BE2C (cell line): ENCODE measurements around the gene ATP8A2.

Experiments used
- DNase-seq: peaks from one replicate; pipeline ENCODE4 v3.0.0-alpha.2; 2020
- H3K27me3 ChIP-seq: fragments of 250-450 bp; sonication (Bioruptor Pico); 2 replicates; pipeline ENCODE4 v1.5.1; 2020; ENCODE audit warnings: mild to moderate bottlenecking
- H3K36me3 ChIP-seq: fragments of 250-450 bp; sonication (Bioruptor Pico); 2 replicates; pipeline ENCODE4 v1.5.1; 2020; ENCODE audit warnings: mild to moderate bottlenecking
- H3K4me1 ChIP-seq: fragments of 250-450 bp; sonication (Bioruptor Pico); 2 replicates; pipeline ENCODE4 v1.5.1; 2020
- H3K4me3 ChIP-seq: 2 replicates; pipeline ENCODE4 v1.5.1; 2011; ENCODE audit warnings: low read depth, low read length
- H3K9me3 ChIP-seq: fragments of 250-450 bp; sonication (Bioruptor Pico); 2 replicates; pipeline ENCODE4 v1.5.1; 2020
- TF ChIP-seq, protein P1 (sequence below): IDR thresholded peaks from 2 replicates; pipeline ENCODE4 v1.5.1; 2012; ENCODE audit warnings: mild to moderate bottlenecking, low read depth, low read length

Gene ATP8A2

DNA sequence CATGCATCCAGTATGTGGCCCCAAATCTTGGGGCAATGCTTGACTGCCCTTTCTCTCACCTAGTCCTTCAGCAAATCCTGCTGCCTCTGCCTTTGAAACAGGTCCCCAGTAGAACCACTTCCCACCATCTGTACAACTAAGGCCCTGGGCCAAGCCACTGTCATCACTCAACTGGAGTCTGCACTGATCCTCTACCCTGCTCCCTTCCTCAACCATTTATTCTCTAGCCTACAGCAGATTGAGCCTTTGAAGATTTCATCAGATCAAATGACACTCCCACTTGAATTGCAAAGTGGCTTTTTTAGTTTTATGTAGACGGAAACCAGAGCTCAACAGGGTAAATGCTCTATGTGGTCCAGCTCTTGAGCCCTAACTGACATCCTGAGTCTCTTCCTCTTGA lies 43.5 kb downstream of the ATP8A2 start:
- DNase-seq, result no peak
- H3K27me3 ChIP-seq, result peaks cover 21% of the 10 kb centered on the region
- no peaks in the 10 kb centered on the region for H3K9me3 ChIP-seq
- no peak overlapping the region for H3K4me3 ChIP-seq
- TF ChIP-seq, protein P1, sequence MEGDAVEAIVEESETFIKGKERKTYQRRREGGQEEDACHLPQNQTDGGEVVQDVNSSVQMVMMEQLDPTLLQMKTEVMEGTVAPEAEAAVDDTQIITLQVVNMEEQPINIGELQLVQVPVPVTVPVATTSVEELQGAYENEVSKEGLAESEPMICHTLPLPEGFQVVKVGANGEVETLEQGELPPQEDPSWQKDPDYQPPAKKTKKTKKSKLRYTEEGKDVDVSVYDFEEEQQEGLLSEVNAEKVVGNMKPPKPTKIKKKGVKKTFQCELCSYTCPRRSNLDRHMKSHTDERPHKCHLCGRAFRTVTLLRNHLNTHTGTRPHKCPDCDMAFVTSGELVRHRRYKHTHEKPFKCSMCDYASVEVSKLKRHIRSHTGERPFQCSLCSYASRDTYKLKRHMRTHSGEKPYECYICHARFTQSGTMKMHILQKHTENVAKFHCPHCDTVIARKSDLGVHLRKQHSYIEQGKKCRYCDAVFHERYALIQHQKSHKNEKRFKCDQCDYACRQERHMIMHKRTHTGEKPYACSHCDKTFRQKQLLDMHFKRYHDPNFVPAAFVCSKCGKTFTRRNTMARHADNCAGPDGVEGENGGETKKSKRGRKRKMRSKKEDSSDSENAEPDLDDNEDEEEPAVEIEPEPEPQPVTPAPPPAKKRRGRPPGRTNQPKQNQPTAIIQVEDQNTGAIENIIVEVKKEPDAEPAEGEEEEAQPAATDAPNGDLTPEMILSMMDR, result no peak
- H3K36me3 ChIP-seq, result no peaks in the 10 kb centered on the region
- H3K4me1 ChIP-seq, result no peaks in the 10 kb centered on the region

- H3K4me1 ChIP-seq, result no peaks in the 10 kb centered on the region
- H3K36me3 ChIP-seq, result no peaks in the 10 kb centered on the region
- peaks cover 25% of the 10 kb centered on the region for H3K27me3 ChIP-seq
- H3K9me3 ChIP-seq, result no peaks in the 10 kb centered on the region
- no peak for DNase-seq
- TF ChIP-seq, protein P1, result no peak
- H3K4me3 ChIP-seq, result no peak overlapping the region
Observed at GRCh38 chr13:25417535-25417934, 45.8 kb downstream of the ATP8A2 start.

GRCh38 chr13:25420161-25420560 lies 48.4 kb downstream of the ATP8A2 start:
- no peak for DNase-seq
- Histone ChIP-seq H3K27me3 (peaks cover 25% of the 10 kb centered on the region), H3K9me3 (no peaks in the 10 kb centered on the region), H3K4me3 (no peak overlapping the region), H3K36me3 (no peaks in the 10 kb centered on the region), H3K4me1 (no peaks in the 10 kb centered on the region)
- TF ChIP-seq, protein P1, result no peak

DNA sequence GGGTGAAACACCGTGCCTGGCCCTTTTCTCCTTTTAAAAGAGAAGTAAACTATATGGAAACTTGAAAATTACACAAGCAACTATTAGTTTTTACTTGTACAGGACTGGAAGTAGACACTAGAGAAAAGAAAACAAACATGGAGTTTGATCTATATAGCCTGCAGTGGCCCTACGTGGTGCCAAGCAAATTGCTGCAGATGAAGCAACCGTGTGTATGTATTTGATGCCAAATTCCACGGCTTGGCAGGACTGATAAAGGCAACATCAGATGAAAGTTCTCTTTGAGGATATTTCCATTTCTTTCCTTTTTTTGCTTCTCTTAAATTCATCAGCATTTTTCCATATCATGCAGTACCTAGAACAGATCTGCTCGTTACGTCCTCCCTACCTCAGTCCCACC lies 49.8 kb downstream of the ATP8A2 start:
- Histone ChIP-seq H3K27me3 (peaks cover 25% of the 10 kb centered on the region), H3K36me3 (no peaks in the 10 kb centered on the region), H3K9me3 (no peaks in the 10 kb centered on the region), H3K4me3 (no peak overlapping the region), H3K4me1 (no peaks in the 10 kb centered on the region)
- no peak for DNase-seq
- TF ChIP-seq, protein P1, result no peak

- TF ChIP-seq, protein P1, result no peak
- H3K36me3 ChIP-seq, result no peaks in the 10 kb centered on the region
- H3K4me3 ChIP-seq, result no peak overlapping the region
- DNase-seq, result no peak
- H3K27me3 ChIP-seq, result peaks cover 25% of the 10 kb centered on the region
- H3K9me3 ChIP-seq, result no peaks in the 10 kb centered on the region
- H3K4me1 ChIP-seq, result no peaks in the 10 kb centered on the region
Observed at GRCh38 chr13:25422153-25422552, 50.4 kb downstream of the ATP8A2 start.

DNA sequence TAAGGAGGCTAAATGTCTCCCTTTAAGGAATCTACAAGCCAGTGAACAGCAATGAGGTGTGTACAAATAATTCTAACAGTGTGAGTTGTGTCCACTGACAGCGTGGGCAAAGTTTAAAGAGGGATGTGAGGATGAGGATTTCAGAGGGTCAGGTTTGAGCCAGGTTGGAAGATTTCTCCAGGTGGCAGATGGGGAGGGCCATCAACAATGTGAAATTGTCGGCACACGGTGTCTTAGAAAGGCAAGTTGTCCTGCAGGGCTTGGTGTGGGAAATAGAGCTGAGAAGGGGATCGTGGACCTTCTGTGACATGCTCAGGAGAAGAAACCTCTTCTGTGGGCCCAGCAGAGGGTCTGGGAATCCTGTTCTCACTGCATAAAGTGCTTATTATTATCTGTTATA lies 52.1 kb downstream of the ATP8A2 start:
- Histone ChIP-seq H3K36me3 (no peaks in the 10 kb centered on the region), H3K4me3 (no peak overlapping the region), H3K4me1 (no peaks in the 10 kb centered on the region), H3K27me3 (peaks cover 18% of the 10 kb centered on the region), H3K9me3 (no peaks in the 10 kb centered on the region)
- DNase-seq, result no peak
- TF ChIP-seq, protein P1, result no peak
